C4-2B (cell line): ENCODE data around the gene SPON1.

ENCODE experiments used
- ZFX ChIP-seq: fragments of 450-650 bp; IDR thresholded peaks from 2 replicates; pipeline ENCODE4 v1.6.1; 2017
- TF ChIP-seq, protein P1 (sequence below): fragments of 450-650 bp; conservative IDR thresholded peaks from 2 replicates; pipeline ENCODE4 v1.5.1; 2017; ENCODE audit warnings: mild to moderate bottlenecking

DNA sequence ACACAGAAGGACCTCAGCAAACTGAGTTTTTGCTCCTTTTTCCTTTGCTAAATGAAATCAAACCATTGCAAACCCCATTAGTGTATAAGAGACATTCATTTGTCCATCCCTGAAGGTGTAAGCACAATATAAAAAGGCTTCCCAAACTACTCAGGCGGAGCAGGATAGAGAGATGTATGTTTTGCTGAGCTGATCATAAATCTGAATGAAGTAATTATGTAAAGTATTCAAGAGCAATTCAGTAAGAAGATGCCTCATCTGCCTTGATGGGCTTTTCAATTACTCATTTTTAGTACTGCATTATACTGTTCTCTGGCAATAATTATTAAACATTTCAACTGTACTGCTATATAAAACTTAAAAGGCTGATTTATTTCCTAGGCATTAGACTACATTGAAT, 65.0 kb downstream of the SPON1 start:
- TF ChIP-seq, protein P1, sequence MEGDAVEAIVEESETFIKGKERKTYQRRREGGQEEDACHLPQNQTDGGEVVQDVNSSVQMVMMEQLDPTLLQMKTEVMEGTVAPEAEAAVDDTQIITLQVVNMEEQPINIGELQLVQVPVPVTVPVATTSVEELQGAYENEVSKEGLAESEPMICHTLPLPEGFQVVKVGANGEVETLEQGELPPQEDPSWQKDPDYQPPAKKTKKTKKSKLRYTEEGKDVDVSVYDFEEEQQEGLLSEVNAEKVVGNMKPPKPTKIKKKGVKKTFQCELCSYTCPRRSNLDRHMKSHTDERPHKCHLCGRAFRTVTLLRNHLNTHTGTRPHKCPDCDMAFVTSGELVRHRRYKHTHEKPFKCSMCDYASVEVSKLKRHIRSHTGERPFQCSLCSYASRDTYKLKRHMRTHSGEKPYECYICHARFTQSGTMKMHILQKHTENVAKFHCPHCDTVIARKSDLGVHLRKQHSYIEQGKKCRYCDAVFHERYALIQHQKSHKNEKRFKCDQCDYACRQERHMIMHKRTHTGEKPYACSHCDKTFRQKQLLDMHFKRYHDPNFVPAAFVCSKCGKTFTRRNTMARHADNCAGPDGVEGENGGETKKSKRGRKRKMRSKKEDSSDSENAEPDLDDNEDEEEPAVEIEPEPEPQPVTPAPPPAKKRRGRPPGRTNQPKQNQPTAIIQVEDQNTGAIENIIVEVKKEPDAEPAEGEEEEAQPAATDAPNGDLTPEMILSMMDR: no peak
- no peak for TF ChIP-seq ZFX
